Heart right ventricle (tissue), 16 donors: ENCODE results near the gene TEF. TPM values are rescaled to one million over a fixed set of nuclear protein-coding genes. Genes with fewer than 3 reads are reported as not detected.

Experiments
- ATAC-seq, 8 donors: fragments of 200-7000 bp; cut with Tn5 transposase; one replicate each; pipeline ENCODE4 v1.9.1; 2020; ENCODE audit warnings: mild to moderate bottlenecking in 8 of 8, moderate library complexity in 8 of 8, moderate number of reproducible peaks in 1 of 8
- DNase-seq, 2 donors: peaks; one replicate each; pipeline ENCODE4 v3.0.0-alpha.2; 2020
- H3K27ac ChIP-seq, 10 donors: fragments of 200-600 bp; sonication (generic) in 2 of 10; one replicate each; pipeline versions ENCODE4 v1.5.0 to v1.8.0; 2020 to 2022; ENCODE audit warnings: mild to moderate bottlenecking in 3 of 10
- H3K27me3 ChIP-seq, 7 donors: fragments of 200-600 bp; one replicate each; pipeline ENCODE4 v1.8.0; 2021 to 2022; ENCODE audit warnings: mild to moderate bottlenecking in 2 of 7
- H3K36me3 ChIP-seq, 9 donors: fragments of 200-600 bp; sonication (generic) in 1 of 9; one replicate each; pipeline versions ENCODE4 v1.5.0 to v1.8.0; 2020 to 2022; ENCODE audit warnings: mild to moderate bottlenecking in 2 of 9
- H3K4me1 ChIP-seq, 9 donors: fragments of 200-600 bp; sonication (generic) in 1 of 9; one replicate each; pipeline versions ENCODE4 v1.5.0 to v1.8.0; 2020 to 2022; ENCODE audit warnings: mild to moderate bottlenecking in 4 of 9
- H3K4me3 ChIP-seq, 10 donors: fragments of 200-600 bp; sonication (generic) in 2 of 10; one replicate each; pipeline versions ENCODE4 v1.5.0 to v1.8.0; 2020 to 2022; ENCODE audit warnings: mild to moderate bottlenecking in 7 of 10, moderate library complexity in 2 of 10
- H3K9me3 ChIP-seq, 11 donors: fragments of 200-600 bp in 10 of 11; sonication (generic) in 2 of 11; one replicate each; pipeline versions ENCODE4 v1.5.0 to v1.8.0; 2013 to 2022; ENCODE audit warnings: mild to moderate bottlenecking in 2 of 11, control low read depth in 1 of 11, moderate library complexity in 1 of 11
- CTCF ChIP-seq, 9 donors: fragments of 200-600 bp; sonication (generic) in 2 of 9; IDR thresholded peaks; one replicate each; pipeline versions ENCODE4 v1.5.0 to v1.8.0; 2021 to 2022; ENCODE audit warnings: antibody characterized with exemption in 9 of 9, mild to moderate bottlenecking in 5 of 9, moderate library complexity in 1 of 9
- WGBS, 2 donors: extraction: QIAGEN DNeasy Blood & Tissue Kit; methylation state at CpG; one replicate each; pipeline ENCODE4 v1.1.7; 2013; ENCODE audit warnings: inconsistent platforms in 1 of 2; 5-methylcytosine and 5-hydroxymethylcytosine counted together
- intact Hi-C, 10 donors: fragments of 100-400 bp; cut with DNase I; formaldehyde crosslinking; loops; one replicate each; pipeline versions ENCODE4 v1.11.1 to v1.14.2; 2022
- polyA plus RNA-seq, 2 donors: library from polyadenylated mRNA; stranded (reverse); fragments of 200-250 nt; gene quantifications; one replicate each; pipeline ENCODE4 v1.2.3, GENCODE V29; 2013
- total RNA-seq, 10 donors: library from RNA; stranded (reverse); fragmentation: NEBNext Ultra II Directional in 3 of 10; extraction: Animal tissue kit (Norgen Biotek cat#: 25700) in 3 of 10; gene quantifications; one replicate each; pipeline versions ENCODE4 v1.2.1 to v1.2.4, GENCODE V29; 2021 to 2023
- donor health status: Arrhythmogenic right ventricular cardiomyopathy.
- donor health status: ischemic (EF 13 %, LVEDD 7.1; RV severe dilation, severe dysfunction).
- donor health status: healthy with polysubstance abuse.
- donor health status: DM: no; HTN: yes; CAD: no.
- donor health status: DM: no; HTN: no; CAD: no.
- donor health status: ischemic (EF 25% LVEDD 6.9; RV normal size, moderate dysfunction).
- donor health status: ischemic (EF 25% LVEDD 5.7; RV mildly dilated, moderate dysfunction).
- donor health status: healthy.
- donor health status: DM: yes; HTN: yes; CAD: no.
- donor health status: Ischemic cardiomyopathy.
- donor health status: ischemic (EF 35%, LVEDD 5.7; RV mildly dilated, moderate dysfunction).
- donor health status: nonischemic (EF 11% LVEDD 7.7; RV severe dilation, severe dysfunction).
- donor health status: DM: yes; HTN: yes; CAD: no.
- donor health status: PGD.
- donor health status: ischemic (EF 29% LVEDD 5.4; RV normal size, mild dysfunction).
- donor health status: nonischemic (EF 23%, LVEDD 6.1; RV moderate dilation, normal function).

Gene TEF
- total and polyA plus RNA-seq, 12 donors = 5.5 to 29.1 (median 16.9) TPM

DNA sequence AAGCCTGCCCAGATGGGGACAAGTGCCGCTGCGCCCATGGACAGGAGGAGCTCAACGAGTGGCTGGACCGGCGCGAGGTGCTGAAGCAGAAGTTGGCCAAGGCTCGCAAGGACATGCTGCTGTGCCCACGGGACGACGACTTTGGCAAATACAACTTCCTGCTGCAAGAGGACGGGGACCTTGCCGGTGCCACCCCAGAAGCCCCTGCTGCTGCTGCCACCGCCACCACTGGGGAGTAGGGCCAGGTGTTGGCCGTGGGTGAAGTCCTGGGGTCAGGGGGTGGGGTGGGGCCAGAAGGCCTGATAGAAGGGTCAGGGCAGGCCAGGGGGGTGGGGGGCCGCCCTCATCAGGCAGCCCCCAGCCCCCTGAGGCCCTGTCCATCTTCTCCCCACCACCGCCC is 24.6 kb upstream of the TEF start:
- no peaks in the 10 kb centered on the region for H3K27me3 ChIP-seq
- ATAC-seq = no peak
- DNase-seq = no peak
- peaks cover 0 to 71% (median 28%) of the 10 kb centered on the region in 9 donors for H3K36me3 ChIP-seq
- no peaks in the 10 kb centered on the region for H3K9me3 ChIP-seq
- intact Hi-C loops = loop anchor here in 1 of 10 donors (10.0 kb wide), 1 partner anchor 52 kb away; the partner anchor contains the start of gene ZC3H7B
- WGBS, 2 donors = 93% methylated on average over 13 to 16 of the region's 16 CpGs
- H3K4me1 ChIP-seq = peaks cover 0 to 11% (median 0%) of the 10 kb centered on the region in 9 donors
- H3K4me3 ChIP-seq = no peak overlapping the region
- no peak for TF ChIP-seq CTCF (IDR thresholded peaks at IDR 0.05)
- H3K27ac ChIP-seq = no peak overlapping the region

DNA sequence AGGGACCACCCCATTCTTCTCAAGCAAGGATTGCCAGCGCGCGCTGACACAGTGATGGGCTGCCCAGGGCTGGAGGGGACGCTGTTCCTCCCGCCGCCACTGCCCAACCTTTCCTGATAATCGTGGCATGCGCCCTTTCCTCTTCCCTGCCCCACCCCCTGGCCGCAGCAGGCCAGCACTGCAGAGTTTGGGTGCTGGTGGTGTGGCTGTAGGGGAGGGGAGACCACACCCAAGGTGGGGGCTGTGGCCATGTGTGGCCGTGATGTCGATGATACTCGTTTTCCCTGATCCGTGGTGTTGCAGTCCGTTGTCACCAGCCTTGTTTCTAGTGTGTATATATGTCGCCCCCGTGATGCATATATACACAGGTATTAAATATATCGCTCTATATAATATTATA is 22.8 kb upstream of the TEF start:
- no peak for TF ChIP-seq CTCF (IDR thresholded peaks at IDR 0.05)
- no peak for DNase-seq
- 78 to 79% methylated on average over 17 of the region's 17 CpGs for WGBS, 2 donors
- ATAC-seq = peak in 1 of 8 donors; percentile 18
- Histone ChIP-seq H3K4me3 (no peak overlapping the region), H3K36me3 (peaks cover 0 to 54% (median 23%) of the 10 kb centered on the region in 9 donors), H3K27me3 (no peaks in the 10 kb centered on the region), H3K27ac (no peak overlapping the region), H3K4me1 (peaks cover 0 to 11% (median 0%) of the 10 kb centered on the region in 9 donors), H3K9me3 (no peaks in the 10 kb centered on the region)
- intact Hi-C loops = loop anchor here in 1 of 10 donors (10.0 kb wide), 1 partner anchor 54 kb away; the partner anchor contains the start of gene ZC3H7B

DNA sequence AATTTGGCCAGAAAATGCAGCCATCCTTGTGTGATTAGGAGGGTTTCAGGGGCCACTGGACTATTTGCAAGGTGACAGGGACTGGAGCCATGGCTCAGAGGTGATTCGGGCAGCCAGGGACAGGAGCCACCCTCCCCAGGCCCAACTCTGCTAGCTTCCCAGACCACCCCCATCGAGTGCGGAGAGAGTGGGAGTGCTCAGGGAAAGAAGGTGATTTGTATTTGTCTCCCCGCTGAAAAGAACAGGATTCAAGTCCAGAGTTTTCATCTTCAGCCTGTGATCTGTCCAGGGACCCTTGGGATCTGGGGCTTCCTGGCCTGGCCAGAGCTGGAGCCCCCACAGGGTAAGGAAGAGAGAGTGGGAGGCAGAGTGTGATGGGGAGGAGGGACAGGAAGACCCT is 22.4 kb upstream of the TEF start:
- WGBS, 2 donors = 71 to 79% methylated on average over 4 of the region's 4 CpGs
- H3K4me3 ChIP-seq = no peak overlapping the region
- peak overlapping the region in 2 of 10 donors; percentile 31 to 35 for H3K27ac ChIP-seq
- no peaks in the 10 kb centered on the region for H3K9me3 ChIP-seq
- peaks cover 0 to 49% (median 23%) of the 10 kb centered on the region in 9 donors for H3K36me3 ChIP-seq
- H3K27me3 ChIP-seq = no peaks in the 10 kb centered on the region
- intact Hi-C loops = loop anchor here in 1 of 10 donors (10.0 kb wide), 1 partner anchor 55 kb away; the partner anchor contains the start of gene ZC3H7B
- no peak for DNase-seq
- ATAC-seq = no peak
- no peak for TF ChIP-seq CTCF (IDR thresholded peaks at IDR 0.05)
- H3K4me1 ChIP-seq = peaks cover 0 to 11% (median 0%) of the 10 kb centered on the region in 9 donors

GRCh38 chr22:41360126-41360525 is 21.6 kb upstream of the TEF start:
- Histone ChIP-seq H3K27me3 (no peaks in the 10 kb centered on the region), H3K27ac (peak overlapping the region in 3 of 10 donors; percentile 9 to 31 (median 12)), H3K36me3 (peaks cover 0 to 42% (median 23%) of the 10 kb centered on the region in 9 donors), H3K9me3 (no peaks in the 10 kb centered on the region), H3K4me3 (no peak overlapping the region), H3K4me1 (peaks cover 0 to 11% (median 0%) of the 10 kb centered on the region in 9 donors)
- TF ChIP-seq CTCF (IDR thresholded peaks at IDR 0.05) = no peak
- intact Hi-C loops = loop anchor here in 1 of 10 donors (10.0 kb wide), 1 partner anchor 165 kb away; no protein-coding TSS in a partner anchor
- WGBS, 2 donors = 30 to 49% methylated on average over 11 of the region's 11 CpGs
- DNase-seq (no peak), ATAC-seq (peak in 7 of 8 donors; percentile 35 to 76 (median 60))
